NOMO-1 treated with DMSO at 0.1 percent for 48 hours (cell line): ENCODE results near the gene IL2RG.
A peak's percentile ranks its signal among the peaks of the same experiment; 100 is the strongest.

Experiments
- DNase-seq: peaks from one replicate; lab custom pipeline; 2025; ENCODE audit not compliant: unreplicated experiment; lab: John Stamatoyannopoulos, UW

Gene IL2RG

DNA sequence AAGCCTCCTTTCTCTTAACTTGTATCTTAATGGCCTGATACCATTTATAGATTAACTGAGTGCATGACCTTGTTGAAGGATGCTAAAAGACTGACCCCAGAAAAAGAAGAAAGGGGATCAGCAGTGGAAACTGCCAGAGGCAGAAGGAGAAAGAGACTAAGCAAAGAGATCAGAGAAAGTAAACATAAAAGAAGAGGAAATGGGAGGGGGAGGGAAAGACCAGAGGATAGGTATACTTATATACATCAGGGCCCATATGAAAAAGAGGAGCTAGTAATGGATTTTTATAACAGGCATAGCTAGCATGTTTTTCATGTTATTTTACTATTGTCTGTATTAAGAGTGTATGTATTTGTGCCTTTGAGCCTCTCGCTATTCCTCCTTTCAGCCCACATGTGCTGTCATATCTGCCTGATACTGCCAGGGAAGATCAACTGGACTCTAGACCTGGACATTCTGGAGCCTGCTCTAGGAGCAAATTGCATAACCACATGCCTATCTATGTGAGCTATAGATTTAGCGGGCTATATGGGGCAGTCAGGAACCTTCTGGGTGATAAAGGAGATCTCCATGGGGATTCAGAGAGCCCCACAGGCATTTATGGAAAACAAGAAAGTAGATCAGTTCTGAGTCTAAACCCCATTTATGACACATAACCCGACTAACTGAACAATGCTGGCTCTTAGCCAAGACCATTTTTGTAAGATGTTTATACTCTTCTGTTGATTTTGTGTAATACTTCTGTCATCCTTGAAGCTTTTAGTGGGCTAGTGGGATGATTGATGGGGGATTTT is 29.9 kb downstream of the IL2RG start:
- DNase-seq: no peak

GRCh38 chrX:71070531-71070930 is 40.8 kb downstream of the IL2RG start:
- no peak for DNase-seq

GRCh38 chrX:71068044-71068918 is 43.1 kb downstream of the IL2RG start, which contains the start of gene SNX12:
SNX12 (minus strand) TSS chrX:71068334; CDS start chrX:71068306, 28 bp downstream.
- peak; percentile 82 for DNase-seq

- DNase-seq: no peak
Observed at GRCh38 chrX:71067712-71068043, 43.7 kb downstream of the IL2RG start.

GRCh38 chrX:71067089-71067488 is 44.3 kb downstream of the IL2RG start:
- DNase-seq: no peak

DNA sequence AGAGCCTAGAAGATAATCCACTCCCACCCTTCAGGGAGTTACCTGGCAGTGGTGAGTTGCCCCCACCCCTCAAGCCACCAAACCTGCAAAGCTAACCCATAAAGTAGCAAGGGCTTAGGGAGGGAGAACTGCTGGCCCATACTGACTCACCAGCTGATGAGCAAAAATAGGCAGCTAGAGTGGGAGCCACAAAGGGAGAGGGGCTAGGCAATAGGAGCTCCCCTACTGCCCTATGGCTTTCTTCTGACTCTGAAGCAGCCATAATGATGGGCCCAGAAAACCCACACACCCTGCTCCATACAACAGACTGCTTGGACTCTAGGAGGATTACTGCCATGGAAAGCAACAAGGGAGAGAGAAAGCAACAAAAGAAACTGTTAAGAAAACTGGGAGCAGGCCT is 51.2 kb downstream of the IL2RG start:
- DNase-seq: no peak

- peak; percentile 50 for DNase-seq
Observed at GRCh38 chrX:71057848-71058530, 53.4 kb downstream of the IL2RG start.
